IMR-90 (cell line): ENCODE data around the gene SAP30BP.

Experiments used
- CEBPB ChIP-seq: IDR thresholded peaks from 2 replicates; pipeline ENCODE4 v1.6.1; 2012; ENCODE audit warnings: low read depth, low read length, improper control_type of control experiment
- CTCF ChIP-seq: conservative IDR thresholded peaks from 2 replicates; pipeline ENCODE4 v1.5.1; 2012; ENCODE audit warnings: mild to moderate bottlenecking, low read depth, low read length, improper control_type of control experiment
- MAFK ChIP-seq: IDR thresholded peaks from 2 replicates; pipeline ENCODE4 v1.6.1; 2012; ENCODE audit warnings: low read depth, low read length, improper control_type of control experiment
- NFE2L2 ChIP-seq: fragments of 150-350 bp; IDR thresholded peaks from 2 replicates; pipeline ENCODE4 v1.6.1; 2016; ENCODE audit warnings: low read depth, mild to moderate bottlenecking, low read length

GRCh38 chr17:75720656-75721462 lies 53.7 kb downstream of the SAP30BP start, which contains the start of gene ITGB4:
- TF ChIP-seq CTCF, result no peak
- TF ChIP-seq CEBPB, result no peak
- TF ChIP-seq MAFK, result no peak
- no peak for TF ChIP-seq NFE2L2
